Endothelial cell of umbilical vein (primary cell): ENCODE results near the gene ANKRD31.

Experiments used
- EZH2 ChIP-seq: IDR thresholded peaks from 2 replicates; pipeline ENCODE4 v1.6.1; 2012; ENCODE audit warnings: borderline replicate concordance, low read depth, mild to moderate bottlenecking, moderate library complexity, low read length, inconsistent platforms; ENCODE audit not compliant: severe bottlenecking
- POLR2AphosphoS5 ChIP-seq: IDR thresholded peaks from 2 replicates; pipeline ENCODE4 v1.6.1; 2012; ENCODE audit warnings: low read depth, mild to moderate bottlenecking, control low read depth, low read length, moderate library complexity; ENCODE audit not compliant: insufficient read depth

DNA sequence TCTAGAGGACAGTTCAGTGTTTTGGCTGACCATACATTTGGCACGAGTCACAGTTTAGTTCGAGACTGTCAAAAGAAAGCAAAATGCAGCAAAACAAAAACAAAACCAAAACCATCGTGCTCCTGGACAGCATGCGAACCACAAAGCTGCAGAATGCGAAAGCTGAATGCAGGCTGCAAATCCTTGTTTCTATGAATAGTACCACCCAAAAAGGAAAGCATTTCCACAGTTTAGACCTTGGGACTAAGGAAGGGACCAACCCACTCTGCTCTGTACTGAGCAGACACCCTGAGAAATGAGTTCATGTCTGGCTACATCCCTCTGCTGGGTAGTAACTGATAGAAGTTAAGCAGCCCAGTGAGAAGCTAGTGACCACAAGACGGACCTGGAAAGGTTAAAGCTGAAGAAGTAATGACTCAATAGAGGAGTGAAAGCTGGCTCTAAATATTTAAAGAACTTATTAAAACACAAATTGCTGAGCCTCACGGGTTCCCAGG lies 188.2 kb downstream of the ANKRD31 start:
- TF ChIP-seq POLR2AphosphoS5 (no peak), EZH2 (no peak)
